A673 (cell line): Measurements from ENCODE around the gene ETV6.

Source experiments
- CTCF ChIP-seq: fragments of 300-800, 200-600 bp; sonication (generic); conservative IDR thresholded peaks from 2 replicates; pipeline ENCODE4 v1.5.1; 2017; ENCODE audit warnings: low read depth, mild to moderate bottlenecking, antibody characterized with exemption, low read length, moderate library complexity, mixed read lengths
- EZH2 ChIP-seq: fragments of 200-600 bp; sonication (generic); IDR thresholded peaks from 2 replicates; pipeline ENCODE4 v1.6.1; 2017; ENCODE audit warnings: borderline replicate concordance, low read depth, mild to moderate bottlenecking, mixed read lengths, antibody characterized with exemption, low read length; ENCODE audit not compliant: poor library complexity, severe bottlenecking

GRCh38 chr12:11815397-11815796, 165.9 kb downstream of the ETV6 start:
- no peak for TF ChIP-seq CTCF
- TF ChIP-seq EZH2, result no peak
